Measurements from ENCODE around the gene COTL1. TPM values are rescaled to one million over a fixed set of nuclear protein-coding genes. Genes with fewer than 3 reads are reported as not detected.

Gene COTL1
- total and polyA plus RNA-seq, 2 experiments from 2014 or later = 144 to 370 TPM

GRCh38 chr16:84603140-84603816, 14.6 kb downstream of the COTL1 start:
- Histone ChIP-seq H3K79me2 (ENCODE audit: insufficient read depth) (peaks cover 81% of the 10 kb centered on the region), H3K4me1 (ENCODE audit: insufficient read depth) (peaks cover 46% of the 10 kb centered on the region), H3K9me3 (ENCODE audit: low read depth) (no peaks in the 10 kb centered on the region), H3K4me3 (peak overlapping the region; percentile 33; the same call in 1 of the 2 replicates), H3K27me3 (replicated peaks; ENCODE audit: insufficient read depth) (no peaks in the 10 kb centered on the region), H3K9me2 (ENCODE audit: insufficient read depth) (no peaks in the 10 kb centered on the region), H3K27ac (peak overlapping the region; percentile 89), H4K20me1 (ENCODE audit: insufficient read depth) (no peaks in the 10 kb centered on the region), H3K9ac (peak overlapping the region; percentile 73), H2AFZ (no peak overlapping the region), H3K4me2 (ENCODE audit: unreplicated experiment) (peak overlapping the region; percentile 51), H3K36me3 (ENCODE audit: low read depth) (no peaks in the 10 kb centered on the region), H3F3A (ENCODE audit: insufficient read depth) (peaks cover 44% of the 10 kb centered on the region)
- in situ Hi-C loops (cut with MboI) = no loop called here
- no peak for TF ChIP-seq EZH2phosphoT487 (IDR thresholded peaks at IDR 0.05; ENCODE audit: insufficient read depth, low read depth)
- TF ChIP-seq EZH2 (IDR thresholded peaks at IDR 0.05; ENCODE audit: insufficient read depth, poor library complexity, severe bottlenecking) = no peak
- 20 to 22% methylated on average over 23 of the region's 23 CpGs for WGBS, 2 experiments (ENCODE audit: low coverage in 1 of 2, low lambda C conversion rate in 2 of 2, missing lambda C conversion rate in 2 of 2)
- peak; percentile 99 for DNase-seq

DNA sequence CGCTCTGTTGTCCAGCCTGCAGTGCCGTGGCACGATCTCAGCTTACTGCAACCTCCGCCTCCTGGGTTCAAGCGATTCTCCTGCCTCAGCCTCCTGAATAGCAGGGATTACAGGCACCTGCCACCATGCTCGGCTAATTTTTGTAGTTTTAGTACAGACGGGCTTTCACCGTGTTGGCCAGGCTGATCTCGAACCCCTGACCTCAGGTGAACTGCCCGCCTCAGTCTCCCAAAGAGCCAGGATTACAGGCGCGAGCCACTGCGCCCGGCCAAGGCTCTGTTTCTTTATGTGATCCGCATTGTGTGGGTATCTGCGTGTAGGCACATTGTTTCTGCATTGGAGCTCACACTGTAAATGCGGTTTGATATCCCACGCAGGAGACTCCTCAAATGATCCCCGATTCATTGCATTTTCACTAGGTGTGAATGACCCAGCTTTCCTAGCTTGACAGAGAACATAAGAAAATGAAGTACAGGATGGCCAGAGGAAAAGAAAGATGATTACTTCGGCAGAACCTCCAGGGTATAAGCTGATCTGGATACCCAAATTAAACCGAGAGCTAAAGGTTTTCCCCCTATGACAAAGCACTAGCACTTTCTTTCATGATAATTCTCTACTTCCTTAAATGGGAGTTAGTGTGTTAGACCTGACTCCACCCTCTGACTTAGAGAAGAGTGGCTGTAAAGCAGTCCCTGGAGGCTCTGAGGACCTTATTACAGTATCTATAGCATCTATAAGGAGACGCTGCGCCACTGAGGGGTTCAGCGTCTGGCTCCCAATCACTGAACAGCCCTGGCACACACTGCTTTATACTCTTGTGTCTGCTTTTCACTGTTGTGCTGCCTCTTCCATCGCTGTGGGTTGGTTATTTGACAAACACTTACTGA, 17.3 kb downstream of the COTL1 start:
- Histone ChIP-seq H3K4me2 (ENCODE audit: unreplicated experiment) (peak overlapping the region; percentile 93), H3F3A (ENCODE audit: insufficient read depth) (peaks cover 41% of the 10 kb centered on the region), H3K27me3 (replicated peaks; ENCODE audit: insufficient read depth) (no peaks in the 10 kb centered on the region), H2AFZ (no peak overlapping the region), H3K9ac (peak overlapping the region; percentile 75), H3K36me3 (ENCODE audit: low read depth) (no peaks in the 10 kb centered on the region), H3K9me2 (ENCODE audit: insufficient read depth) (no peaks in the 10 kb centered on the region), H4K20me1 (ENCODE audit: insufficient read depth) (no peaks in the 10 kb centered on the region), H3K27ac (peak overlapping the region; percentile 89), H3K79me2 (ENCODE audit: insufficient read depth) (peaks cover 81% of the 10 kb centered on the region), H3K4me3 (peak overlapping the region; percentile 57; the same call in 1 of the 2 replicates), H3K4me1 (ENCODE audit: insufficient read depth) (peaks cover 46% of the 10 kb centered on the region), H3K9me3 (ENCODE audit: low read depth) (no peaks in the 10 kb centered on the region)
- DNase-seq = peak; percentile 40
- in situ Hi-C loops (cut with MboI) = no loop called here
- TF ChIP-seq EZH2phosphoT487 (IDR thresholded peaks at IDR 0.05; ENCODE audit: insufficient read depth, low read depth) = no peak
- no peak for TF ChIP-seq EZH2 (IDR thresholded peaks at IDR 0.05; ENCODE audit: insufficient read depth, poor library complexity, severe bottlenecking)
- WGBS, 2 experiments (ENCODE audit: low coverage in 1 of 2, low lambda C conversion rate in 2 of 2, missing lambda C conversion rate in 2 of 2) = 85 to 87% methylated on average over 25 of the region's 25 CpGs

DNA sequence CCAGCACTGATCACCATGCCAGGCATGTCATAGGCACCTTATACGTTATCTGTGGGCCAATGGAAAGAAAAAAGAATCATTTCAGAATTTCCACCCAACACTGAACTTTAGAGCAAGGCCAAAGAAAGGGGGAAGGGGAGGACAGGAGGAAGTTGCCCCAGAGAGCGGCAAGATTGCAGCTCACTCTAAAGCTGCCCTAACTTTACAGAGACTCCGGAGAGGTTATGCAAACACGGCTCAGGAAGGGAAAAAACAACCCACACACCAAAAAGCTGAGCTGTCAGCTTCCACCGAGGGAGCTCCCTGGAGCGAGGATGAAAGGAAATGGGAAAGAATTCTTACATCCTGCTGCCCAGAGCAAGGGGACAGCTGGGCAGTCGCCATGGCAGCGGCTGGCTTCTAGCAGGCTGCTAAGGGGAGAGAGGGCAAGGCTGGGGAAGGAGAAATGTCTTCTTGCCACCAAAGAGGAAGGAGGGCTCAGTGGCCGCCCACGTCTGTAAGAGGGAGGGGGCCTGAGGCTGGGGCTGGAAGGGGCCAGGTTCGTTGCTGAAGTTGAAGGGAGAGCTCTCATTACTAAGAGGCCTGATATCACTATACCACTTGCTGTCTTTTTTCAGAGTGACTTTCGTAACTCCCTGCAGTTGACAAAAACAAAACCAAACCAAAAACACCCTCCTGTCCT, 18.2 kb downstream of the COTL1 start:
- Histone ChIP-seq H3K9ac (peak overlapping the region; percentile 75), H3K4me3 (peak overlapping the region; percentile 57), H4K20me1 (ENCODE audit: insufficient read depth) (no peaks in the 10 kb centered on the region), H3K4me1 (ENCODE audit: insufficient read depth) (peaks cover 46% of the 10 kb centered on the region), H3K9me2 (ENCODE audit: insufficient read depth) (no peaks in the 10 kb centered on the region), H3K27me3 (replicated peaks; ENCODE audit: insufficient read depth) (no peaks in the 10 kb centered on the region), H3K4me2 (ENCODE audit: unreplicated experiment) (peak overlapping the region; percentile 93), H3K27ac (peak overlapping the region; percentile 89), H3K79me2 (ENCODE audit: insufficient read depth) (peaks cover 81% of the 10 kb centered on the region), H3K36me3 (ENCODE audit: low read depth) (no peaks in the 10 kb centered on the region), H3K9me3 (ENCODE audit: low read depth) (no peaks in the 10 kb centered on the region), H3F3A (ENCODE audit: insufficient read depth) (peaks cover 39% of the 10 kb centered on the region), H2AFZ (peak overlapping the region; percentile 58)
- peak; percentile 87 for DNase-seq
- in situ Hi-C loops (cut with MboI) = no loop called here
- 9 to 15% methylated on average over 11 to 12 of the region's 12 CpGs for WGBS, 2 experiments (ENCODE audit: low coverage in 1 of 2, low lambda C conversion rate in 2 of 2, missing lambda C conversion rate in 2 of 2)
- TF ChIP-seq EZH2 (IDR thresholded peaks at IDR 0.05; ENCODE audit: insufficient read depth, poor library complexity, severe bottlenecking) (no peak), EZH2phosphoT487 (IDR thresholded peaks at IDR 0.05; ENCODE audit: insufficient read depth, low read depth) (no peak)

GRCh38 chr16:84598360-84598759, 19.5 kb downstream of the COTL1 start:
- no peak overlapping the region for H3K4me3 ChIP-seq
- no peak overlapping the region for H2AFZ ChIP-seq
- H4K20me1 ChIP-seq (ENCODE audit: insufficient read depth) = no peaks in the 10 kb centered on the region
- no peak overlapping the region for H3K9ac ChIP-seq
- no peak overlapping the region for H3K4me2 ChIP-seq (ENCODE audit: unreplicated experiment)
- H3K36me3 ChIP-seq (ENCODE audit: low read depth) = no peaks in the 10 kb centered on the region
- peaks cover 39% of the 10 kb centered on the region for H3F3A ChIP-seq (ENCODE audit: insufficient read depth)
- in situ Hi-C loops (cut with MboI) = no loop called here
- no peaks in the 10 kb centered on the region for H3K27me3 ChIP-seq (replicated peaks; ENCODE audit: insufficient read depth)
- H3K4me1 ChIP-seq (ENCODE audit: insufficient read depth) = peaks cover 43% of the 10 kb centered on the region
- no peaks in the 10 kb centered on the region for H3K9me2 ChIP-seq (ENCODE audit: insufficient read depth)
- WGBS, 2 experiments (ENCODE audit: low coverage in 1 of 2, low lambda C conversion rate in 2 of 2, missing lambda C conversion rate in 2 of 2) = 76 to 79% methylated on average over 6 of the region's 6 CpGs
- DNase-seq = no peak
- no peak overlapping the region for H3K27ac ChIP-seq
- TF ChIP-seq EZH2phosphoT487 (IDR thresholded peaks at IDR 0.05; ENCODE audit: insufficient read depth, low read depth) = no peak
- TF ChIP-seq EZH2 (IDR thresholded peaks at IDR 0.05; ENCODE audit: insufficient read depth, poor library complexity, severe bottlenecking) = no peak
- no peaks in the 10 kb centered on the region for H3K9me3 ChIP-seq (ENCODE audit: low read depth)
- H3K79me2 ChIP-seq (ENCODE audit: insufficient read depth) = peaks cover 84% of the 10 kb centered on the region
